Parathyroid adenoma (tissue), 2 donors: Measurements from ENCODE around the gene MEF2C.
A peak's percentile ranks its signal among the peaks of the same experiment; 100 is the strongest.

ENCODE experiments used
- H2AFZ ChIP-seq: fragments of 300-600 bp; sonication (generic); one replicate; pipeline ENCODE4 v1.7.0; 2017; ENCODE audit warnings: antibody characterized with exemption, mild to moderate bottlenecking
- H3K27ac ChIP-seq: fragments of 300-600 bp; sonication (generic); one replicate; pipeline ENCODE4 v1.7.0; 2017
- H3K27me3 ChIP-seq: fragments of 300-600 bp; sonication (generic); one replicate; pipeline ENCODE4 v1.7.0; 2017; ENCODE audit warnings: low read length; ENCODE audit not compliant: control insufficient read depth, insufficient read depth
- H3K36me3 ChIP-seq: fragments of 300-600 bp; sonication (generic); one replicate; pipeline ENCODE4 v1.7.0; 2017; ENCODE audit warnings: low read length; ENCODE audit not compliant: control insufficient read depth, insufficient read depth
- H3K4me1 ChIP-seq: fragments of 300-600 bp; sonication (generic); one replicate; pipeline ENCODE4 v1.7.0; 2017; ENCODE audit warnings: control low read depth
- H3K4me2 ChIP-seq: fragments of 300-600 bp; sonication (generic); one replicate; pipeline ENCODE4 v1.7.0; 2017; ENCODE audit warnings: low read length
- H3K4me3 ChIP-seq: fragments of 300-600 bp; sonication (generic); one replicate; pipeline ENCODE4 v1.7.0; 2017; ENCODE audit warnings: low read depth, low read length
- H3K79me2 ChIP-seq: fragments of 300-600 bp; sonication (generic); one replicate; pipeline ENCODE4 v1.7.0; 2017; ENCODE audit warnings: control low read depth
- H3K9ac ChIP-seq: fragments of 300-600 bp; sonication (generic); one replicate; pipeline ENCODE4 v1.7.0; 2017; ENCODE audit warnings: mild to moderate bottlenecking
- H3K9me3 ChIP-seq: fragments of 300-600 bp; sonication (generic); one replicate; pipeline ENCODE4 v1.7.0; 2017; ENCODE audit warnings: low read length; ENCODE audit not compliant: control insufficient read depth
- CTCF ChIP-seq: fragments of 300-600 bp; sonication (generic); IDR thresholded peaks from one replicate; pipeline ENCODE4 v1.7.0; 2017; ENCODE audit warnings: antibody characterized with exemption, mild to moderate bottlenecking
- donor health status: primary hyperparathyroidism.

MEF2C gene

GRCh38 chr5:88693071-88693932, 189.7 kb downstream of the MEF2C start:
- Histone ChIP-seq H3K27ac (no peak overlapping the region), H3K9me3 (no peaks in the 10 kb centered on the region), H3K4me2 (no peak overlapping the region), H3K27me3 (peaks cover 37% of the 10 kb centered on the region), H3K36me3 (no peaks in the 10 kb centered on the region), H3K79me2 (no peaks in the 10 kb centered on the region), H3K9ac (no peak overlapping the region), H3K4me1 (no peaks in the 10 kb centered on the region), H2AFZ (no peak overlapping the region), H3K4me3 (no peak overlapping the region)
- TF ChIP-seq CTCF: no peak

- H3K79me2 ChIP-seq: no peaks in the 10 kb centered on the region
- H3K4me3 ChIP-seq: no peak overlapping the region
- H3K9ac ChIP-seq: no peak overlapping the region
- TF ChIP-seq CTCF: no peak
- H3K9me3 ChIP-seq: no peaks in the 10 kb centered on the region
- no peak overlapping the region for H3K27ac ChIP-seq
- H2AFZ ChIP-seq: peak overlapping the region; percentile 20
- H3K4me1 ChIP-seq: no peaks in the 10 kb centered on the region
- no peak overlapping the region for H3K4me2 ChIP-seq
- H3K27me3 ChIP-seq: peaks cover 37% of the 10 kb centered on the region
- no peaks in the 10 kb centered on the region for H3K36me3 ChIP-seq
Measured at GRCh38 chr5:88691945-88692868, 190.8 kb downstream of the MEF2C start.

- Histone ChIP-seq H3K27me3 (peaks cover 37% of the 10 kb centered on the region), H3K27ac (no peak overlapping the region), H2AFZ (peak overlapping the region; percentile 56), H3K36me3 (no peaks in the 10 kb centered on the region), H3K4me3 (no peak overlapping the region), H3K79me2 (no peaks in the 10 kb centered on the region), H3K4me2 (no peak overlapping the region), H3K9ac (no peak overlapping the region), H3K9me3 (no peaks in the 10 kb centered on the region), H3K4me1 (no peaks in the 10 kb centered on the region)
- no peak for TF ChIP-seq CTCF
Measured at GRCh38 chr5:88691230-88691582, 191.8 kb downstream of the MEF2C start.

- H3K4me2 ChIP-seq: peak overlapping the region; percentile 50
- H3K27ac ChIP-seq: no peak overlapping the region
- H2AFZ ChIP-seq: peak overlapping the region; percentile 56
- H3K9me3 ChIP-seq: no peaks in the 10 kb centered on the region
- TF ChIP-seq CTCF: peak; percentile 94
- H3K4me1 ChIP-seq: no peaks in the 10 kb centered on the region
- no peak overlapping the region for H3K9ac ChIP-seq
- H3K27me3 ChIP-seq: peaks cover 40% of the 10 kb centered on the region
- no peaks in the 10 kb centered on the region for H3K79me2 ChIP-seq
- H3K4me3 ChIP-seq: no peak overlapping the region
- H3K36me3 ChIP-seq: no peaks in the 10 kb centered on the region
Measured at GRCh38 chr5:88690409-88691229, 192.4 kb downstream of the MEF2C start.
